HepG2 (cell line): Measurements from ENCODE around the gene PGM3. TPM values are rescaled to one million over a fixed set of nuclear protein-coding genes. Genes with fewer than 3 reads are reported as not detected.

Experiments
- ATF7-NPFF ChIP-seq: sonication (generic); formaldehyde crosslinking; IDR thresholded peaks from 2 replicates; pipeline ENCODE4 v1.8.1; 2023; ENCODE audit warnings: mild to moderate bottlenecking, low read depth, missing genetic modification reagents, moderate library complexity
- FOSL1 ChIP-seq: sonication (generic); formaldehyde crosslinking; IDR thresholded peaks from 2 replicates; pipeline ENCODE4 v1.9.0; 2021; ENCODE audit warnings: missing genetic modification reagents, borderline replicate concordance
- GATAD2A ChIP-seq: IDR thresholded peaks from 2 replicates; pipeline ENCODE4 v1.6.1; 2016
- HDAC6 ChIP-seq: fragments of 200-600 bp; sonication (generic); IDR thresholded peaks from 2 replicates; pipeline ENCODE4 v1.7.0; 2017; ENCODE audit warnings: mild to moderate bottlenecking, antibody characterized with exemption, low read length, low read depth
- HNF4G ChIP-seq, 2 experiments: sonication (generic) in 1 of 2; formaldehyde crosslinking in 1 of 2; IDR thresholded peaks; 2 replicates each; pipeline versions ENCODE4 v1.4.0 to v1.6.1; 2011 to 2020; ENCODE audit warnings: borderline replicate concordance in 2 of 2, low read depth in 2 of 2, mild to moderate bottlenecking in 2 of 2, low read length in 1 of 2, missing genetic modification reagents in 1 of 2, moderate library complexity in 1 of 2
- KLF9 ChIP-seq: IDR thresholded peaks from 2 replicates; pipeline ENCODE4 v1.6.1; 2016; ENCODE audit warnings: low read depth
- MAX ChIP-seq: IDR thresholded peaks from 2 replicates; pipeline ENCODE4 v1.6.1; 2012; ENCODE audit warnings: inconsistent platforms
- MED13 ChIP-seq: sonication (generic); formaldehyde crosslinking; IDR thresholded peaks from 2 replicates; pipeline ENCODE4 v1.5.0; 2020; ENCODE audit warnings: missing genetic modification reagents
- NFKB2 ChIP-seq: sonication (generic); formaldehyde crosslinking; IDR thresholded peaks from 2 replicates; pipeline ENCODE4 v1.4.0; 2020; ENCODE audit warnings: missing genetic modification reagents, borderline replicate concordance
- NR0B2 ChIP-seq: sonication (generic); formaldehyde crosslinking; IDR thresholded peaks from 2 replicates; pipeline ENCODE4 v1.4.0; 2020; ENCODE audit warnings: mild to moderate bottlenecking, missing genetic modification reagents
- POLR2A ChIP-seq, 2 experiments: IDR thresholded peaks; 2 replicates each; pipeline ENCODE4 v1.6.1; 2011; ENCODE audit warnings: low read depth in 2 of 2, low read length in 2 of 2, mild to moderate bottlenecking in 1 of 2, moderate library complexity in 1 of 2; ENCODE audit not compliant: insufficient read depth in 1 of 2
- TBL1XR1 ChIP-seq: fragments of 150-350 bp; IDR thresholded peaks from 2 replicates; pipeline ENCODE4 v1.6.1; 2014; ENCODE audit warnings: borderline replicate concordance, low read length; ENCODE audit not compliant: partially characterized antibody
- ZMAT3 ChIP-seq: sonication (generic); formaldehyde crosslinking; conservative IDR thresholded peaks from 2 replicates; pipeline ENCODE4 v1.7.0; 2021; ENCODE audit warnings: missing genetic modification reagents
- ZNF142 ChIP-seq: sonication (generic); formaldehyde crosslinking; IDR thresholded peaks from 2 replicates; pipeline ENCODE4 v1.4.0; 2020; ENCODE audit warnings: missing genetic modification reagents
- ZNF253 ChIP-seq: sonication (generic); formaldehyde crosslinking; IDR thresholded peaks from 2 replicates; pipeline ENCODE4 v1.8.0; 2022; ENCODE audit warnings: mild to moderate bottlenecking, missing genetic modification reagents, borderline replicate concordance
- ZNF788 ChIP-seq: sonication (generic); formaldehyde crosslinking; IDR thresholded peaks from 2 replicates; pipeline ENCODE4 v1.5.0; 2020; ENCODE audit warnings: mild to moderate bottlenecking, missing genetic modification reagents, borderline replicate concordance
- polyA plus RNA-seq, 8 experiments: library from polyadenylated mRNA; depleted of rRNA in 3 of 8; stranded (reverse) in 7 of 8; unstranded in 1 of 8; fragments of >200 nt; fragmentation: Illumina TruSeq in 4 of 8; extraction: Trizol in 4 of 8; gene quantifications; 2 replicates each; pipeline versions ENCODE4 v1.2.1 to v1.2.3, GENCODE V29; 2011 to 2016; ENCODE audit warnings: low read depth in 4 of 8, missing spikeins in 1 of 8, mixed read lengths in 1 of 8; ENCODE audit not compliant: insufficient read depth in 1 of 8
- total RNA-seq, 5 experiments: library from RNA; depleted of rRNA; stranded (reverse); fragments of >200 nt; fragmentation: Illumina TruSeq; extraction: Trizol; gene quantifications; 2 replicates each; pipeline ENCODE4 v1.2.3, GENCODE V29; 2016; ENCODE audit warnings: low read depth in 1 of 5

PGM3 gene
- total and polyA plus RNA-seq, 2 of the 13 experiments (the other 11 are each of a cell fraction or from before 2014, with no cell fraction given) = 72.5 to 163 TPM

- TF ChIP-seq NR0B2 (CRISPR knock-in tag) (no peak), TBL1XR1 (no peak), KLF9 (CRISPR knock-in tag) (no peak), HNF4G (IDR thresholded peaks at IDR 0.05; ENCODE audit: borderline replicate concordance, low read depth, low read length) (no peak), HNF4G (CRISPR knock-in tag; IDR thresholded peaks at IDR 0.05; ENCODE audit: borderline replicate concordance, low read depth) (no peak), MAX (0 out of 2 replicates have a peak, but pooled peaks have one; percentile 18), ZNF142 (CRISPR knock-in tag) (no peak), HDAC6 (no peak), ZNF253 (CRISPR knock-in tag) (no peak), ZNF788 (CRISPR knock-in tag) (peak; percentile 27; the same call in 1 of the 2 replicates), FOSL1 (CRISPR knock-in tag) (no peak), NFKB2 (CRISPR knock-in tag) (no peak), ZMAT3 (CRISPR knock-in tag) (no peak), GATAD2A (CRISPR knock-in tag) (peak; percentile 21; the same call in 1 of the 2 replicates), ATF7-NPFF (CRISPR knock-in tag) (0 out of 2 replicates have a peak, but pooled peaks have one; percentile 24), MED13 (CRISPR knock-in tag) (peak; percentile 25; the same call in 1 of the 2 replicates), POLR2A (IDR thresholded peaks at IDR 0.05; ENCODE audit: insufficient read depth in 1 of 2, low read depth in 2 of 2, low read length in 2 of 2) (peak in 1 of 2 experiments; percentile 43; a peak in 1 of 4 replicates)
Measured at GRCh38 chr6:83193747-83194566, 892 bp upstream of the PGM3 start (continued).
